HG03575 (cell line): Measurements from ENCODE around the gene OR4P4.

Source experiments
- ATAC-seq: cut with Tn5 transposase; IDR thresholded peaks from one replicate; pipeline ENCODE4 v1.9.1; 2021; ENCODE audit not compliant: unreplicated experiment, insufficient number of reproducible peaks, low FRiP score; ENCODE audit errors: extremely low read depth

OR4P4 gene

DNA sequence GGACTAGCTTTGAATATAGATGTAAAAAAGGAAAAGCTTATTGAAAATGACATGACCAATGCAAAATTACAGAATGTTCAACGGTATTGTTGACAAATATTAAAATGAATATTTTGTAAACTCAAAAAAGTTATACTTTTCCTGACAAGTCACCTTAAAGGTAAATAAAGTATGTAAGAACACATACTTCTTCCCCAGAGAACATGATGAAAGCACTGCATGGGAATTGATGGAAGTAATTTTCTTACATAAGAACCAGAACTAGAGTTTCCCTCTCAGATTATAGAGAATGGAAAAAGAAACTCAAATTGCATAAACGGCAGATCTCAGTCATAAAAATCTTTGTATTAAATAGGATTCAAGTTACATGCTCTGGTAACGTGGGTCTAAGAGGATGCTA, at the start of gene OR4P4:
OR4P4 (plus strand) TSS at position 301 of the 400 bp plus-strand sequence.
- ATAC-seq = no peak

DNA sequence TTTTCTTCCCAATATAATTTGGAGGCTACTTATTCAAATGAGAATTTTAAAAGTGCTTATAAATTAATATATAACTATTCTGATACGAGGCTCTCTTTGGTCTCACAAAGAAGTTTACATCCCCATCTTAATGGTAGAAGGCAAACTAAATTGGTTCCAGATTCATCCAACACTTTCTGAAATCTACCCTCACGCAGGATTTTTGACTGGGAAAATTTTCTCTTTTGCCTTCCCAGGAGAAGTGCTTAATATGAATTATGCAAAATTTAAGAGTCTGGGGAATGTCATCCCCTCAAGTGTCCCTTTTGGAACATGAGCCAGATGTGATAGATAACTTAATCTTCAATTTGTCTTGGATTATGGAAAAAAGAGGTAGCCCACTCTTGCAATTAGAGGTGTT, 27.4 kb upstream of the OR4P4 start, which contains the start of gene OR4C11:
OR4C11 (minus strand) TSS at position 101 of the 400 bp plus-strand sequence. CDS start 3,272 bp downstream, outside the sequence.
- ATAC-seq = no peak

DNA sequence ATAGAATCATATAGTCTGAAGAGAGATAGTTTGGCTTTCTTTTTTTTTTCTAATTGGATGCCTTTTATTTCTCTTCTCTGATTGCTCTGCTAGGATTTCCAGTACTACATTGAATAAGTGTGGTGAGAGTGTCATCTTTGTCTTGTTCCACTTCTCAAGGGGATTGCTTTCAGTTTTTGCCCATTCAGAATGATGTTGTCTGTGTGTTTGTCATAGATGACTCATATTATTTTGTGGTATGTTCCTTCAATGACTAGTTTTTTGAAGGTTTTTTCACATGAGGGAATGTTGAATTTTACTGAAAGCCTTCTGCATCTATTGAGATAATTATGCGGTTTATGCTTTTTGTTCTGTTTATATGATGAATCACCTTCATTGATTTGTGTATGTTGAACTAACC, 10.4 kb upstream of the OR4P4 start:
- ATAC-seq = no peak

DNA sequence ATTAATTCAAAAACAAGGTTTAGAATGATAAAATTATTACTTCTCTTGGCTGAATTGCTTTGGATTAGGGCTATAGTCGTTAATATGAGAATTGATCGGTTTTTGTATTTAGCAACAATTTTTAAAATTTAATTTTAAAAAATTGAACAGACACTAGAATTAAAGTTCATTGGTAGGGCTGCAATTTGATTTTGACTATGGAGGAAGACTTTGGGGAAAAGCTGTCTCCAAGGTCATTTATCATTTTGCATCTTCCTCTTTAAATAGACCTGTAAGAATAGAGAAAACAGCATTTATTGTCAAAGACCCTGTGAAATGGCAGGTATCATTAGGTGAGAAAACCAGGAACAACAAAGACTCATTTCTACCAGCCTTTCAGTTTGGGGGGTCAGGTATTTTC, 13.1 kb downstream of the OR4P4 start, which contains the start of gene OR4S2:
OR4S2 (plus strand) TSS at position 301 of the 400 bp plus-strand sequence. CDS start 2,577 bp downstream, outside the sequence.
- no peak for ATAC-seq

DNA sequence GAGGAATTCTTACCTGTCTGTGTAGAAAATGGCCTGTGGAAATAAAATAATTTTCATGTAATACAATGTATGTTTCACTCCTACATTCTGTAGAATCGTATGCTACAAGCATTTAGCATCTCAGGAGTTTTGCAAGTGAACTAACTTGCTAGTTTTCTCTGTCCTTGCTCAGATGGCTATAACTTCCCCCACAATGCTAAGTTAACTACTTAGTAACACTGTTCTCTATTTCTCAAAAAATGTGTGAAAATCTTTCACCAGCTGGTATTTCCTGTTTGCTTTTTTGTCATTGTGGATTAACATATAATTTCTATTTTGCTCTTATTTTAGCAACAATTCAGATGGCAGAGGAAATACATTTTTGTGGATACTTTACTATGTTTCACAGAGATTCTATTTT, 17.6 kb downstream of the OR4P4 start:
- no peak for ATAC-seq

DNA sequence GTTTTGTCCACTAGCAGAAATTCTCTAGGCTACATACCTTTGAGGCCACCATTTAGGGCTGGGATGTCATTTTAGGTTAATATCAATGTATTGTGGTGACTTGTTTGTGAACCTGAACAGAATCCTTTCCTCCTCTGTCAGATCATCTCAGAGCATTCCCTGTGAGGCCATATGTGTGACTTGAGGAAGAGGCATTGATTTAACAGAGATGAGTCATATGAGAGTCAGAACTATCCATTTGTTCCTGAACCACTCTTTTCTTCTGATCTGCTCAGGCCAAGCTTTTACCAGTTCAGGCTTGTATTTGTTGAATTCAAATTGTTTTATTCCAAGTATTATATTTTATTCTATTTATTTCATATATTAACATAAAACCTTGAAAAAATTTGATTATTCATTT, 20.2 kb downstream of the OR4P4 start:
- no peak for ATAC-seq

DNA sequence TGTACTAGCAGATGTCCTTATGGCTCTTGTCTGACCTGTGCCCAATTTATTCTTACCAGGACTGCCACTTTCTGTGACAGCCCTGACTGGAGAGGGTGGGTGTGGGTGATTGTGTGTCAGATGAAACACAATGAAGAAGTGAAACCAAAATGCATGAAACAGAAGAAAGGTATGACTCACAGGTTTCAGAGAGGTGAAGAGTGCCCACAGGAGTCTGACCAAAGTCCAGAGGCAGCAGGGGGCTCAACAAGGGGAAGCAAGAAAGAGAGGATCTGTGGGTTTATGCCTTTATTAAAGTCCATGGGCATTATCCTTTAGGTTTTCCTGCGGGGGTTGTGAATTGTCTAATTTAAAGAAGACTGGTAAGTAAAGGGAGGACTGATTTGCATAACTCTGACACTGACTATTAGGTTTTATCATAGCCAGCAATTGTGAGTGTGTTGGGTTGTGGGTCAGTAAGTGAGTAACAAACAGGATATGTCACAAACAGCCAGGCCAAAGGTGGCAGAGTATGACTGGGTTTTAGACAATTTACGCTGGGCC, 23.2 kb downstream of the OR4P4 start:
- ATAC-seq = peak; percentile 99

DNA sequence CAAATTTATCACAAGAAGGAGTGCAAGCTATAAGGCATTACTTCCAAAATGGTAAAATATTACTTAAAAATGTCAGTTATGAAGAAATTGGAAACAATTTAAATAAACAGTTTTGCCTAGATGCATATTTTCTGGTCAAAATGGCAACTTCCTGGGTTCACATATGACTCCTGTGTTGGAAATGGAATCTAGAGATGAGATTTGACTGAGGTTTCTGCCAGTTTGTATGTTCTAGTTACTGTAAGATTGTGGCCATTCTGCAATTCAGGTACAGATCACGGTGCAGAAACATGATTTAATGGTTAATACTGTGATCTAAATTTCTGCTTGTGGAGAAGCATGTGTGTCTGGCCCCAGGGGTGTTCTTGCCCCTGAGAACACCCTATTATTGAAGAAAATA, 23.7 kb downstream of the OR4P4 start:
- ATAC-seq = no peak

DNA sequence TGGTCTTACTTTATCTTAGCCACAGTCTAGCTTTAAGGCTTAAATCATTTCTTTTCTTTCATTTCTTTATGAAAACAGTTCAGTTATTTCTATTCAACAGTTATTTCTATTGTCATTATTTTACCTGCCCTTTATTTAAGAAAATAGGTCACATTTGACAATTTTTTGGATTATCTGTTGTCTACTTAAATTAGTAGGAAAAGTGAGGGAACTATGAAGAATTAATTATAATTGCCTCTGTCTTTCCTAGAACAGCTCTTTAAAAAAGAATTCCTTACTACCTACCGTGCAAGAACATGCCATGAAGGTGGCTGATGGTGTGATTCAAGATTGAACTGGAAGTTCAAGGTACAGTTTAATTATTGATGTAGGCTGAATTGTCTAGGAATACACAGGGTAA, 27.0 kb downstream of the OR4P4 start, which contains the start of gene OR4C6:
OR4C6 (plus strand) TSS at position 301 of the 400 bp plus-strand sequence. CDS start 2,966 bp downstream, outside the sequence.
- ATAC-seq = no peak

DNA sequence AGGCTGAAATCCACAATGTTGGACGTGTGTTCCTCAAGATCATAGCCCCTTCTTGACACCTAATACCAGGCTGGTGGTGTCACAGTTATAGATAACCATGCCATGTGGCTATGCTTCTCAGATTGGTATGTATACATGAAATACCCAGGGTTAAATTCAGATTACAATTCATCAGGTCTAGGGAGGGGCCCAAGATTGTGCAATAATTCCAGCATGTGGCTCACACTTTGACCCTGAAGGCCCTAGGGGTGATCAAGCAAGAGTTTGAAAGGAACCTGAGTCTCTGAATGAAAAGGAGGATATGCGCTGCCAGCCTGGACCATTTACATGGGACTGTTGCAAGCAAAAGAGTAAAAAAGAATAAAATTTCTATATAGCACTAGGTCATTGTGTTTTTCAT, 34.5 kb downstream of the OR4P4 start:
- ATAC-seq = no peak

DNA sequence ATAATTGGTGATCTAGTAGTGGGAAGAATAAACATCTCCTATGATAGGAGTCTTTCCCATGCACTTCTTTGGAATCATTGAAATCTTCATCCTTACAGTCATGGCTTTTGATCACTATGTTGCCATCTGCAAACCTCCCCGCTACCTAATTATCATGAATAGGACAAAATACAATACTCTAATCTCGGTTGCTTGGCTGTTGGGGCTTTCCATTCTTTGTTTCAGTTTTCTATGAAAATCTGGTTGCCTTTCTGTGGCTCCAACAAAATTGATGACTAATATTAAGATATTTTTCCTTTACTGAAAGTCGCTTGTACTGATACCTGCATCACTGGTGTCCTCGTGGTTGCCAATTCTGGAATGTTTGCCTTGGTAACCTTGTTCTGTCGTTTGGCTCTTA, 38.9 kb downstream of the OR4P4 start:
- ATAC-seq = no peak
